Upper lobe of left lung (tissue), 4 donors: ENCODE measurements around the gene APOBEC3B.

ENCODE experiments used
- EP300 ChIP-seq, 4 donors: sonication (generic); formaldehyde crosslinking; IDR thresholded peaks; one replicate each; pipeline ENCODE4 v1.5.1; 2017; ENCODE audit warnings: antibody characterized with exemption in 4 of 4, control low read depth in 2 of 4
- POLR2A ChIP-seq, 4 donors: fragments of 450-650 bp; IDR thresholded peaks; one replicate each; pipeline ENCODE4 v1.5.1; 2016 to 2017; ENCODE audit warnings: antibody characterized with exemption in 4 of 4, mild to moderate bottlenecking in 2 of 4
- POLR2AphosphoS5 ChIP-seq, 2 donors: sonication (generic); formaldehyde crosslinking; IDR thresholded peaks; one replicate each; pipeline ENCODE4 v1.5.1; 2017; ENCODE audit warnings: antibody characterized with exemption in 2 of 2
- TF ChIP-seq, protein P1 (sequence below), 6 experiments: fragments of 450-650 bp in 4 of 6; fragments of 200-600 bp in 2 of 6; sonication (generic) in 2 of 6; IDR thresholded peaks; one replicate each; pipeline ENCODE4 v1.5.1; 2016 to 2019; ENCODE audit warnings: antibody characterized with exemption in 6 of 6

DNA sequence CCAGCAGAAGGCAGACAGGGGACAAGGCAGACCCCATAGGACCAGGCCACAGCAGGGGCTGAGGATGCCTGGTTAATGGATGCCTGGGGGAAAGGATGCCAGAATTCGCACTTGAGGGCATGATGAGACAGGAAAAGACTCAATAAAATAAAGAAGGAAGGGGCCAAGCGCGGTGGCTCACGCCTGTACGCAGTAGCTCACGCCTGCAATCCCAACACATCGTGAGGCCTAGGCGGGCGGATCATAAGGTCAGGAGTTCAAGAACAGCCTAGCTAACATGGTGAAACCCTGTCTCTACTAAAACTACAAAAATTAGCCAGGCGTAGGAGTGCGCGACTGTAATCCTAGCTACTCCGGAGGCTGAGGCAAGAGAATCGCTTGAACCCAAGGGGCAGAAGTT, 48.6 kb downstream of the APOBEC3B start:
- TF ChIP-seq, protein P1, sequence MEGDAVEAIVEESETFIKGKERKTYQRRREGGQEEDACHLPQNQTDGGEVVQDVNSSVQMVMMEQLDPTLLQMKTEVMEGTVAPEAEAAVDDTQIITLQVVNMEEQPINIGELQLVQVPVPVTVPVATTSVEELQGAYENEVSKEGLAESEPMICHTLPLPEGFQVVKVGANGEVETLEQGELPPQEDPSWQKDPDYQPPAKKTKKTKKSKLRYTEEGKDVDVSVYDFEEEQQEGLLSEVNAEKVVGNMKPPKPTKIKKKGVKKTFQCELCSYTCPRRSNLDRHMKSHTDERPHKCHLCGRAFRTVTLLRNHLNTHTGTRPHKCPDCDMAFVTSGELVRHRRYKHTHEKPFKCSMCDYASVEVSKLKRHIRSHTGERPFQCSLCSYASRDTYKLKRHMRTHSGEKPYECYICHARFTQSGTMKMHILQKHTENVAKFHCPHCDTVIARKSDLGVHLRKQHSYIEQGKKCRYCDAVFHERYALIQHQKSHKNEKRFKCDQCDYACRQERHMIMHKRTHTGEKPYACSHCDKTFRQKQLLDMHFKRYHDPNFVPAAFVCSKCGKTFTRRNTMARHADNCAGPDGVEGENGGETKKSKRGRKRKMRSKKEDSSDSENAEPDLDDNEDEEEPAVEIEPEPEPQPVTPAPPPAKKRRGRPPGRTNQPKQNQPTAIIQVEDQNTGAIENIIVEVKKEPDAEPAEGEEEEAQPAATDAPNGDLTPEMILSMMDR (IDR thresholded peaks at IDR 0.05), result no peak
- no peak for TF ChIP-seq POLR2AphosphoS5 (IDR thresholded peaks at IDR 0.05)
- no peak for TF ChIP-seq POLR2A (IDR thresholded peaks at IDR 0.05)
- no peak for TF ChIP-seq EP300 (IDR thresholded peaks at IDR 0.05)
